MM.1S (cell line): ENCODE results near the gene SAMD4A.

ENCODE experiments used
- DNase-seq: peaks from one replicate; pipeline ENCODE4 v3.0.0-alpha.2; 2015
- H2AFZ ChIP-seq: fragments of 300-600 bp; sonication (generic); 2 replicates; pipeline ENCODE4 v1.6.0; 2016; ENCODE audit warnings: antibody characterized with exemption, low read length
- H3F3A ChIP-seq: fragments of 300-600 bp; sonication (generic); 2 replicates; pipeline ENCODE4 v1.6.1; 2016; ENCODE audit warnings: mild to moderate bottlenecking, antibody characterized with exemption, low read length, moderate library complexity, mixed read lengths; ENCODE audit not compliant: insufficient read depth
- H3K27ac ChIP-seq: fragments of 300-600 bp; sonication (generic); 2 replicates; pipeline ENCODE4 v1.5.1; 2016; ENCODE audit warnings: mild to moderate bottlenecking, low read length
- H3K27me3 ChIP-seq: fragments of 300-600 bp; sonication (generic); replicated peaks from 2 replicates; pipeline ENCODE4 v1.6.0; 2016; ENCODE audit warnings: low read length; ENCODE audit not compliant: insufficient read depth
- H3K36me3 ChIP-seq: fragments of 300-600 bp; sonication (generic); replicated peaks from 2 replicates; pipeline ENCODE4 v1.6.1; 2016; ENCODE audit warnings: mild to moderate bottlenecking, low read length, mixed read lengths; ENCODE audit not compliant: insufficient read depth
- H3K4me1 ChIP-seq: fragments of 300-600 bp; sonication (generic); 2 replicates; pipeline ENCODE4 v1.6.1; 2016; ENCODE audit warnings: low read length, mixed read lengths
- H3K4me2 ChIP-seq: fragments of 300-600 bp; sonication (generic); 2 replicates; pipeline ENCODE4 v1.6.0; 2016; ENCODE audit warnings: low read depth, low read length
- H3K4me3 ChIP-seq: fragments of 300-600 bp; sonication (generic); 2 replicates; pipeline ENCODE4 v1.5.1; 2016; ENCODE audit warnings: low read length, mixed read lengths
- H3K79me2 ChIP-seq: fragments of 300-600 bp; sonication (generic); 2 replicates; pipeline ENCODE4 v1.6.1; 2016; ENCODE audit warnings: mixed run types, low read length, mixed read lengths
- H3K9ac ChIP-seq: fragments of 300-600 bp; sonication (generic); 2 replicates; pipeline ENCODE4 v1.6.1; 2016; ENCODE audit warnings: low read length, mixed read lengths
- H3K9me2 ChIP-seq: fragments of 300-600 bp; sonication (generic); replicated peaks from 2 replicates; pipeline ENCODE4 v1.6.1; 2016; ENCODE audit warnings: mild to moderate bottlenecking, low read length, mixed read lengths; ENCODE audit not compliant: insufficient read depth
- H3K9me3 ChIP-seq: fragments of 300-600 bp; sonication (generic); replicated peaks from 2 replicates; pipeline ENCODE4 v1.6.1; 2016; ENCODE audit warnings: mild to moderate bottlenecking, low read length, mixed read lengths; ENCODE audit not compliant: insufficient read depth
- H4K20me1 ChIP-seq: fragments of 300-600 bp; sonication (generic); 2 replicates; pipeline ENCODE4 v1.6.1; 2016; ENCODE audit warnings: mild to moderate bottlenecking, low read length, moderate library complexity, mixed read lengths; ENCODE audit not compliant: insufficient read depth
- EZH2 ChIP-seq: fragments of 300-600 bp; sonication (generic); optimal IDR thresholded peaks from 2 replicates; pipeline ENCODE3; 2017; ENCODE audit warnings: low read depth, mild to moderate bottlenecking, antibody characterized with exemption, low read length, mixed read lengths
- EZH2phosphoT487 ChIP-seq: fragments of 300-600 bp; sonication (generic); IDR thresholded peaks from 2 replicates; pipeline ENCODE4 v1.6.1; 2018; ENCODE audit warnings: antibody characterized with exemption, low read length
- TF ChIP-seq, protein P1 (sequence below): fragments of 300-600 bp; sonication (generic); IDR thresholded peaks from 2 replicates; pipeline ENCODE4 v1.5.1; 2016; ENCODE audit warnings: antibody characterized with exemption, low read length, mixed read lengths

Gene SAMD4A

DNA sequence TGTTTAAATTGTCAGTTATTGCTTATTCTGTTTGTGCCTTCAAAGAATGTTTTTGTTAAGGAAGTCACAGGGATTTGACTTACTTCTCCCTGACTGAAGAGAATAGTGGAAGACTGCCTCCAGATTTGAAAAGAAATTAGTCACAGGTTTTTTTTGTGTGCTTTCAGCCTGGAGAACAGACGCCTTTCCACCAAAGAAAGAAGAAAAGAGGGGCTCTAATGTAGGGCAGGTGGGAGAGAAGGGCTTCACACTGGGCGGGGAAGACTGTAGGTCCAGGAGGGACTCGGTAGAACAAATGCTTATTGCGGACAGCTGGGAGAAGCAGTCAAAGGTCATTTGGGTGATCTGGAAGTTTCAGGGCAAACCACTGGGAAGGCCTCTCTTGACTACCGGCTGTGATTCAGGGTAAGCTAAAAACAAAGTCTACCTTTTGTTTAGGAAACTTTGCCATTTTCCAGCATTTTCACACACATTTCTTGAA lies 76.8 kb downstream of the SAMD4A start:
- H3K4me1 ChIP-seq: no peaks in the 10 kb centered on the region
- no peaks in the 10 kb centered on the region for H4K20me1 ChIP-seq
- H2AFZ ChIP-seq: no peak overlapping the region
- no peak overlapping the region for H3K9ac ChIP-seq
- TF ChIP-seq, protein P1, sequence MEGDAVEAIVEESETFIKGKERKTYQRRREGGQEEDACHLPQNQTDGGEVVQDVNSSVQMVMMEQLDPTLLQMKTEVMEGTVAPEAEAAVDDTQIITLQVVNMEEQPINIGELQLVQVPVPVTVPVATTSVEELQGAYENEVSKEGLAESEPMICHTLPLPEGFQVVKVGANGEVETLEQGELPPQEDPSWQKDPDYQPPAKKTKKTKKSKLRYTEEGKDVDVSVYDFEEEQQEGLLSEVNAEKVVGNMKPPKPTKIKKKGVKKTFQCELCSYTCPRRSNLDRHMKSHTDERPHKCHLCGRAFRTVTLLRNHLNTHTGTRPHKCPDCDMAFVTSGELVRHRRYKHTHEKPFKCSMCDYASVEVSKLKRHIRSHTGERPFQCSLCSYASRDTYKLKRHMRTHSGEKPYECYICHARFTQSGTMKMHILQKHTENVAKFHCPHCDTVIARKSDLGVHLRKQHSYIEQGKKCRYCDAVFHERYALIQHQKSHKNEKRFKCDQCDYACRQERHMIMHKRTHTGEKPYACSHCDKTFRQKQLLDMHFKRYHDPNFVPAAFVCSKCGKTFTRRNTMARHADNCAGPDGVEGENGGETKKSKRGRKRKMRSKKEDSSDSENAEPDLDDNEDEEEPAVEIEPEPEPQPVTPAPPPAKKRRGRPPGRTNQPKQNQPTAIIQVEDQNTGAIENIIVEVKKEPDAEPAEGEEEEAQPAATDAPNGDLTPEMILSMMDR: no peak
- TF ChIP-seq EZH2 (no peak), EZH2phosphoT487 (no peak)
- H3K79me2 ChIP-seq: no peaks in the 10 kb centered on the region
- no peak overlapping the region for H3K4me3 ChIP-seq
- no peak overlapping the region for H3K4me2 ChIP-seq
- no peak overlapping the region for H3K27ac ChIP-seq
- DNase-seq: no peak
- no peaks in the 10 kb centered on the region for H3K9me2 ChIP-seq
- H3K9me3 ChIP-seq: no peaks in the 10 kb centered on the region
- H3K27me3 ChIP-seq: no peaks in the 10 kb centered on the region
- no peaks in the 10 kb centered on the region for H3F3A ChIP-seq
- no peaks in the 10 kb centered on the region for H3K36me3 ChIP-seq

DNA sequence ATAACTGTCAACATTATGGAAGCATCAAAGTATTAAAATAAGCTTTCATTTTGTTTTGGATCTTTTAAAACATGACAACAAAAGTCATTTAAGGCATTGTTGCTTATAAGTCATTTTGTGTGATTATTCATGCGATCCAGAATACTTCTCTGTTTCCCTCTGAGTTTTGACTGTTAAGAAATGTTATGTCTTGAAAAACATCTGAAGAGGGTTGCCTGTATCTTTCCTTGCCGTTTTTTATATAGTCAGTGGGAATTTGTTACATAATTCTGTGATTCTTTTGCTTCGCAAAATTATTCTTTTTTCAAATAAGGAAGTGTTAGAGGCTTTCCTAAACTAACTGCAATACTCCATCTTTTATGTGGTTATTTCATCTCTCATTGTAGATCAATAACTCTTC lies 78.7 kb downstream of the SAMD4A start:
- H3K27me3 ChIP-seq: no peaks in the 10 kb centered on the region
- H2AFZ ChIP-seq: no peak overlapping the region
- H3K4me2 ChIP-seq: no peak overlapping the region
- no peaks in the 10 kb centered on the region for H3K36me3 ChIP-seq
- no peaks in the 10 kb centered on the region for H3K9me2 ChIP-seq
- H3F3A ChIP-seq: no peaks in the 10 kb centered on the region
- H3K9me3 ChIP-seq: no peaks in the 10 kb centered on the region
- H3K4me3 ChIP-seq: no peak overlapping the region
- TF ChIP-seq EZH2phosphoT487: no peak
- no peak for TF ChIP-seq EZH2
- TF ChIP-seq, protein P1: no peak
- DNase-seq: no peak
- no peaks in the 10 kb centered on the region for H4K20me1 ChIP-seq
- no peak overlapping the region for H3K27ac ChIP-seq
- H3K9ac ChIP-seq: no peak overlapping the region
- no peaks in the 10 kb centered on the region for H3K79me2 ChIP-seq
- H3K4me1 ChIP-seq: no peaks in the 10 kb centered on the region

DNA sequence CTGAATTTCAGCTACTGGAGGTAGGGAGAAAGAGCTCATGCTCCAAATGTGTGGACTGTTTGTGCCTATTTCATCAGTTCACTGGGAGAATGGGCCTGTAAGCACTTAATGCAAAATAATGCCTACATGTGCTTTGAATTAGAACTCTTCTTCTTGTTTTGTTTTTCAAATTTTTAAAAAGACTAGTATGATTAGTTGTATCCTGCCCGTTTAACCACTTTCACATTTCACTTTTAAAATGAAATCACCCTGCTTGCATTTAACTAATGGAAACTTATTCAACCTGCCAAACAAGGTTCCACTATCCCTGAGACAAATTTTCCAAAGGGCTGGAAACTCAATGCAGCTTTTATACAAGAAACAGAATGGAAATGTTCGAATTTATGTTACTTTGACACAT lies 79.7 kb downstream of the SAMD4A start:
- no peaks in the 10 kb centered on the region for H3F3A ChIP-seq
- H4K20me1 ChIP-seq: no peaks in the 10 kb centered on the region
- H3K9me2 ChIP-seq: no peaks in the 10 kb centered on the region
- no peaks in the 10 kb centered on the region for H3K79me2 ChIP-seq
- no peaks in the 10 kb centered on the region for H3K4me1 ChIP-seq
- H3K4me2 ChIP-seq: no peak overlapping the region
- no peak overlapping the region for H2AFZ ChIP-seq
- no peaks in the 10 kb centered on the region for H3K27me3 ChIP-seq
- no peaks in the 10 kb centered on the region for H3K9me3 ChIP-seq
- H3K36me3 ChIP-seq: no peaks in the 10 kb centered on the region
- H3K4me3 ChIP-seq: no peak overlapping the region
- H3K9ac ChIP-seq: no peak overlapping the region
- no peak for DNase-seq
- no peak overlapping the region for H3K27ac ChIP-seq
- TF ChIP-seq EZH2 (no peak), EZH2phosphoT487 (no peak)
- TF ChIP-seq, protein P1: no peak
